ENCODE measurements around the gene GNG8. TPM values are rescaled to one million over a fixed set of nuclear protein-coding genes. Genes with fewer than 3 reads are reported as not detected.

GNG8 gene
- total and polyA plus RNA-seq, 8 donors, result not detected

GRCh38 chr19:46610413-46610775 is 25.6 kb downstream of the GNG8 start:
- Histone ChIP-seq H3K27ac (no peak overlapping the region), H3K36me3 (peaks cover 48 to 58% (median 58%) of the 10 kb centered on the region in 4 donors)
- intact Hi-C loops (cut with DNase I; ENCODE audit: low total_unique reads), result loop anchor here (5.0 kb wide), 1 partner anchor 52 kb away; the partner anchor contains the start of gene DACT3

GRCh38 chr19:46609511-46610412 is 26.2 kb downstream of the GNG8 start:
- peak in 1 of 2 donors; percentile 7 for DNase-seq
- TF ChIP-seq POLR2AphosphoS5 (IDR thresholded peaks at IDR 0.05) (no peak), CTCF (IDR thresholded peaks at IDR 0.05) (no peak), EP300 (IDR thresholded peaks at IDR 0.05) (no peak), POLR2A (IDR thresholded peaks at IDR 0.05) (no peak)
- Histone ChIP-seq H3K27me3 (no peaks in the 10 kb centered on the region), H3K36me3 (peaks cover 51 to 62% (median 59%) of the 10 kb centered on the region in 4 donors), H3K9me3 (no peaks in the 10 kb centered on the region), H3K4me1 (peaks cover 12 to 40% (median 19%) of the 10 kb centered on the region in 4 donors), H3K27ac (no peak overlapping the region), H3K4me3 (no peak overlapping the region)
- WGBS, 5 donors, result 80 to 87% (median 84%) methylated on average over 30 of the region's 30 CpGs
- intact Hi-C loops (cut with DNase I; ENCODE audit: low total_unique reads), result loop anchor here (5.0 kb wide), 1 partner anchor 53 kb away; the partner anchor contains the start of gene DACT3

More at GRCh38 chr19:46610413-46610775, 25.6 kb downstream of the GNG8 start:
- 58 to 66% (median 61%) methylated on average over 5 of the region's 5 CpGs for WGBS, 5 donors
- Histone ChIP-seq H3K4me3 (no peak overlapping the region), H3K9me3 (no peaks in the 10 kb centered on the region), H3K4me1 (peaks cover 5 to 34% (median 13%) of the 10 kb centered on the region in 4 donors), H3K27me3 (no peaks in the 10 kb centered on the region)
- TF ChIP-seq CTCF (IDR thresholded peaks at IDR 0.05) (no peak), POLR2A (IDR thresholded peaks at IDR 0.05) (no peak), POLR2AphosphoS5 (IDR thresholded peaks at IDR 0.05) (no peak), EP300 (IDR thresholded peaks at IDR 0.05) (no peak)
- DNase-seq, result no peak

- WGBS, 5 donors, result 90 to 94% (median 92%) methylated on average over 27 of the region's 27 CpGs
- DNase-seq, result no peak
- intact Hi-C loops (cut with DNase I; ENCODE audit: low total_unique reads), result no loop called here
Observed at GRCh38 chr19:46608581-46609345, 27.2 kb downstream of the GNG8 start.

More at GRCh38 chr19:46608581-46609345, 27.2 kb downstream of the GNG8 start:
- TF ChIP-seq POLR2AphosphoS5 (IDR thresholded peaks at IDR 0.05) (no peak), EP300 (IDR thresholded peaks at IDR 0.05) (no peak), CTCF (IDR thresholded peaks at IDR 0.05) (no peak), POLR2A (IDR thresholded peaks at IDR 0.05) (no peak)
- Histone ChIP-seq H3K4me3 (no peak overlapping the region), H3K4me1 (peaks cover 16 to 42% (median 23%) of the 10 kb centered on the region in 4 donors), H3K27me3 (no peaks in the 10 kb centered on the region), H3K36me3 (peaks cover 51 to 62% (median 59%) of the 10 kb centered on the region in 4 donors), H3K27ac (no peak overlapping the region), H3K9me3 (no peaks in the 10 kb centered on the region)
